Head of caudate nucleus (tissue), 42 donors: Measurements from ENCODE around the gene MLX.
A peak's percentile ranks its signal among the peaks of the same experiment; 100 is the strongest.
"Not testable (repeated sequence)": the region's sequence is repeated elsewhere in the genome, so short reads cannot be mapped to it uniquely, and the experiment has no call there.

Source experiments
- DNase-seq, 42 donors: peaks; one replicate each; pipeline versions ENCODE4 v3.0.0 to v3.0.0-alpha.2; 2020 to 2021; ENCODE audit warnings: mixed read lengths in 7 of 42
- intact Hi-C: fragments of 100-400 bp; cut with DNase I; formaldehyde crosslinking; loops from one replicate; pipeline ENCODE4 v1.15.0; 2022

Gene MLX

GRCh38 chr17:42607769-42608168 is 40.9 kb downstream of the MLX start:
- intact Hi-C loops, result loop anchor here (5.0 kb wide), 1 partner anchor 70 kb away; the partner anchor contains the start of gene PLEKHH3
- no peak for DNase-seq

GRCh38 chr17:42608305-42609181 is 41.6 kb downstream of the MLX start:
- DNase-seq, result peak in 1 of 42 donors; percentile 57
- intact Hi-C loops, result loop anchor here (5.0 kb wide), 1 partner anchor 69 kb away; the partner anchor contains the start of gene PLEKHH3

- peak; percentile 96 to 100 (median 99) for DNase-seq
- intact Hi-C loops, result loop anchor here (5.0 kb wide), 1 partner anchor 68 kb away; the partner anchor contains the start of gene PLEKHH3
Observed at GRCh38 chr17:42609182-42609813, 42.4 kb downstream of the MLX start, which contains the start of the genes RETREG3 and TUBG1. Gene RETREG3, minus strand, starts transcription at chr17:42609374. Its CDS starts 50 bp downstream, at chr17:42609324. Gene TUBG1, plus strand, starts transcription at chr17:42609683. Its CDS starts 55 bp downstream, at chr17:42609738.

GRCh38 chr17:42609814-42610801 is 43.2 kb downstream of the MLX start:
- DNase-seq, result peak in 3 of 42 donors; percentile 2 to 51 (median 19)
- intact Hi-C loops, result loop anchor here (5.0 kb wide), 1 partner anchor 67 kb away; the partner anchor contains the start of gene PLEKHH3

GRCh38 chr17:42612013-42612412 is 45.1 kb downstream of the MLX start:
- no peak for DNase-seq
- intact Hi-C loops, result no loop called here

- intact Hi-C loops, result no loop called here
- DNase-seq, result no peak
Observed at GRCh38 chr17:42613699-42614295, 46.9 kb downstream of the MLX start.

- intact Hi-C loops, result no loop called here
- DNase-seq, result no peak
Observed at GRCh38 chr17:42617956-42618431, 51.1 kb downstream of the MLX start.

GRCh38 chr17:42618442-42619150 is 51.7 kb downstream of the MLX start:
- peak in 13 of 42 donors; percentile 2 to 38 (median 13) for DNase-seq

GRCh38 chr17:42621987-42622386 is 55.1 kb downstream of the MLX start:
- DNase-seq, intact Hi-C loops: not testable (repeated sequence)

More at GRCh38 chr17:42618442-42619150, 51.7 kb downstream of the MLX start:
- intact Hi-C loops, result no loop called here
